ENCODE results near the gene TPST1.
"Not testable (repeated sequence)": the region's sequence is repeated elsewhere in the genome, so short reads cannot be mapped to it uniquely, and the experiment has no call there.

Gene TPST1

GRCh38 chr7:66297579-66297978 is 92.4 kb downstream of the TPST1 start:
- no peak for DNase-seq

GRCh38 chr7:66301249-66301648 is 96.1 kb downstream of the TPST1 start:
- DNase-seq: no peak

DNA sequence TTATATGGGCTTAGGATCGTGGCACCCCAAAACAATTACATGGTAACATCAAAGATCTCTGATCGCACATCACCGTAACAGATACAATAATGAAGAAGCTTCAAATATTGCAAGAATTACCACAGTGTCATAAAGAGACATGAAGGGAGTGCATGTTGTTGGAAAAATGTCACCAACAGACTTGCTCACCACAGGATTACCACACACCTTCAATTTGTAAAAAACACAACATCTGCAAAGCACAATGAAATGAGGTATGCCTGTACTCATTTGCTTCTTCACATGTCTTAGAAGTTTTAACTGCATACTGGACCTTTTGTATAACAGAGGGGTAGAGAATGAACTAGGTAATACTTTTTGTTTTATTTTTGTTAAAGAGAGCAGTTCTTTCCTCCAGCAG is 96.6 kb downstream of the TPST1 start:
- no peak for DNase-seq

GRCh38 chr7:66303454-66304155 is 98.5 kb downstream of the TPST1 start:
- no peak for DNase-seq

DNA sequence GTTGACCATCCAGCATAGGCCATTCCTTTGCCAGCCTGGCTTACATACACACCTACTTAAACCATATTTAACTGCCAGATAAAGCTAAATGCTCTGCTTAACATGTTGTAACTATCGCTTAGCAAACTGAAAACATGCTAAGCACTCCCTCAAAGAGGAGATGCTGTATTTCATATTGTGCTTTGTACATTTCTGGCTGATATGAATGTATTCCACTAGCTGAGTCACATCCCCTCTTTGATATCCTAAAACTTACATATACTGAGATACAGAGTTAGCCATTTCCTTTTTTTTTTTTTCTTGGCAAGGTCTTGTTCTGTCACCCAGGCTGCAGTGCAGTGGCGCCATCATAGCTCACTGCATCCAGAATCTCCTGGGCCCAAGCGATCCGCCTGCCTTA is 99.4 kb downstream of the TPST1 start:
- no peak for DNase-seq

DNA sequence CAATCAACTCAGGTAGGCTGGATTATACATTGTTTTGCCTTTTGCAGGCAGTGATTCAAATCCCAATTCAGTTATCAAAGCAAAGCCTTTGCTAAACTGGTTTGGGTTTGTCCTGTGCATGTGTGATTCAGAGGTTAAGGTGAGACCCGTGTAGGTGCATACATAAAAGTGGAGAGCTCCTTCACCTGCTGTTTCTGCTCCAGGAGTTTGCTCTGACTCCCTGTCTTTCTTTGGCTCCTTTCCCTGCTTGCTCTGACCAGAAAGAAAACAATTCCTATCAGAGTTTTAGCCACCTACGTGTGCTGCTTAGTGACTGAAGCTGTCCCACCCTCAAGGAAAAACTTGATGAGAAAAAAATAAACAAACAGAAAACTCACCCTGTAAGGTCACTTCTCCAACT is 101.1 kb downstream of the TPST1 start:
- no peak for DNase-seq

DNA sequence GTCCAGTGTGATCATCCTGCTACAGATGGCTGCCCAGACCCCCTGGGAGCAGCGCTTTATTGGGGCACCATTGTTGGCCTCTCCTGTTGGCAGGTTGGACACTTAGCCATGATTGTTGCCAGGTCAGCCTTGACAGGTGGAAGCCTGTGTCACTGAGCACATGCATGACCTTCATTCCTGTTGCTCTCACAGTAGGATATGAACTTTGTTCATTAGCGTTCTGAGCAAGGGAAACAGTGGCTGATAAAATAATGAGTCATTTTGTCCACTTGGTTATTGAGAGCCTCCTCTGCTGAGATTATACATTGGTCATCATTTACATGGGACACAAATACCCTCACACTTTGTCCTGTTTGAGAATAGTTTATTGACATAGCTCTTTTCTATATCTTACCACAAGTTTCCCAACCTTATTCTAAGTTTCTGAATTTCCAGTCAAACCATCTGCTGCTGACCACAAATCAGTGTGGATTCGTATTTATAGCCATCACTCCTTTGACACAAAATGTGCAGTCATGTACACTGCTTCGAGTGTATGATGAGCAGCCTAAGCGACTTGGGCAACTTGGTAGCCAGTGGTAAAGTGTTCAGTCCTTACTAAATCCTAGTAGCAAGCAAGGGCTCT is 102.6 kb downstream of the TPST1 start:
- DNase-seq: no peak

DNA sequence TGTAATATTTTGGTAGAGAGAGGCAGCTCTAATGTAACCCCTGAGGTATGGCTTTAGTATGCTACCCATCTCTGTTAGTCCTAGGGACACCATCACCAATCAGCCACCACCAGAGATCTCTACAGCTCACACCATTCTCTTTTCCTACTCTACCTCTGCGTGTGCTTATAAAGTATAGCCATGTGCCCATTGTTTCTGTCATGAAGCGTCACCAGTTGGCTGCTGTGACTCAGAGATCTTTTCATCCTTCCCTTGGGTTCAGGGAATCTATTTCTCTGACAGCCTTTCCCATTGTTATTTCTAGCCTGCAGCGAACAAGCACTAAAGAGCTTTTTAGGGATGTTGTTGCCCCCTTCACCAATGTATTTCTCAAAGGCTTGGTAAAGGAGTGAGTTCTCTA is 103.3 kb downstream of the TPST1 start:
- no peak for DNase-seq

DNA sequence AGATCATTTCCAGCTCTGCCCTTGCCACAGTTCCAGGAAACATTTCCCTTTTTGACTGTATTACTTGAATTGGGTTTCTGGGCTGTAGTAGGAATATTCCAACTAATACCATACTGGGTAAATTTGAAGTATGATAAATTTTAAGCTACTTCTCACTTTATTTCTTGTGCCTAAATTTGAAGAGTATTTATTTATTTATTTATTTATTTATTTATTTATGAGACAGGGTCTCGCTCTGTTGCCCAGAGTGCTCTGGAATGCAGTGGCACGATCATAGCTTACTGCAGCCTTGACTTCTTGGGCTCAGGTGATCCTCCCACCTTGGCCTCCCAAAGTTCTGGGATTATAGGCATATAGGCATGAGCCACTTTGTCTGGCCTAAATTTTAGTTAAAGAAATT is 105.5 kb downstream of the TPST1 start:
- no peak for DNase-seq

- no peak for DNase-seq
These were observed 108.9 kb downstream of the TPST1 start for GRCh38 chr7:66313886-66314568.

DNA sequence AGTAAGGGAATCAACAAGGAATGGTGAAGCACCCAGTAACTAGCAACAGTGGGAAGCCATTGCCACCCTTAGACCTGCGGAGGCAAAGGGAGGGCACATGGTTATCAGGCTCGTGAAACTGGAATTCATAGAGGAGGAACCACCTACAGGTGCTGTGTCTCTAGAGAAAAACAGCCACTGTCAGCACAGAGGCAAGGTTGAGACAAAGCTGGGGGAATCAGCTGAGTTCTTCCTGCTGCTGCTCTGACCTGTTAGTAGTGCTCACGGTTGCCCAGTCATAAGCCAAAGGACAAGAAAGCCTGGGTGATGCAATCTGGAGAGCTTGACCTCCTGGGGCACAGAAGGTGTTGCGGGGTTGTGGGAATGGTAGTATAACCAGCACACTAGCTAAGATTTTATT is 110.1 kb downstream of the TPST1 start:
- no peak for DNase-seq

DNA sequence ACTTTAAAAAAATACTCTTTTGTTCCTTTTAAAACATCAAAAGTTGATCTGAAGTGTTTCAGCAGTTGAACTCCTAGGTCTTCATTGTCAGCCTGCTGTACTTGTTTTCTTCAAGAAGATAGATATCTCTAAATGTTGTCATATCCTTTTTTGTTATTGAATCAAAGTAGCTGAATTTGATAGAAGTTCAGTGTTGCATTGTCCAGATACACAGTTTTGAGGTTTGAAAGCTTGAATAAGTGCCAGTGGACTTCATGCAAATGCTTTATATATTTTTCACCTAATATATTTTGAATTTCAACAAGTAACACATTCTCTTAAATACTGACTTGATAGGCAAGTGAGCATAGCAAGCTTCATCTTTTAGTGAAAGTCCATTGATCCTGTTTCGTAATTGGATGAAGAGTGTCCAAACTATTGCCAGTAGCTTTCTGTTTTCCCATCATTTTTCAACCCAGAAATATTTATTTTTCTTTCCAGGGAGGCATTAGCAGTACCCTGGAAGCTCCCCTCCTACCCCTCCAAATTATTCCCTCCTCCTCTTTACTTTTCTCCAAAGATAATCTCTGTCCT is 114.4 kb downstream of the TPST1 start:
- no peak for DNase-seq

DNA sequence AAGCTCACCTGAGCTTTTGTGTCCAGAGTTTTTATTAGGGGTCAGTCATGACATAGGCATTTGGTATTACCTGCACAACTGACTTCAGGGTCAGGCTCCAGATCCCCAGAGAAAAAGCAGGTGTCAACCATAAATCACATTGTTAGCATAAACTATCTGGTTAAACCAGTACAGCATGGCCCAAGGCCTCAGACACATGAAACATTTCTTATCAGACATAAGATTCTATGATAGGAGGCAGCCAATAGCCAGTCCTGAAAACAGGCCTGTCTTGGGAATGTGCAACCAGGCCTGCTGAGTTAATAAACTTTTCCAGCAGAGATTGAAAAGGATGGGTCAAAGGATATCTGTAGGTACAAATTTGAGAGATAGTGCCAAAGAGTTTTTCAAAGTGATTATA is 116.1 kb downstream of the TPST1 start:
- no peak for DNase-seq

- no peak for DNase-seq
These were observed 118.1 kb downstream of the TPST1 start for GRCh38 chr7:66323114-66323796.

DNA sequence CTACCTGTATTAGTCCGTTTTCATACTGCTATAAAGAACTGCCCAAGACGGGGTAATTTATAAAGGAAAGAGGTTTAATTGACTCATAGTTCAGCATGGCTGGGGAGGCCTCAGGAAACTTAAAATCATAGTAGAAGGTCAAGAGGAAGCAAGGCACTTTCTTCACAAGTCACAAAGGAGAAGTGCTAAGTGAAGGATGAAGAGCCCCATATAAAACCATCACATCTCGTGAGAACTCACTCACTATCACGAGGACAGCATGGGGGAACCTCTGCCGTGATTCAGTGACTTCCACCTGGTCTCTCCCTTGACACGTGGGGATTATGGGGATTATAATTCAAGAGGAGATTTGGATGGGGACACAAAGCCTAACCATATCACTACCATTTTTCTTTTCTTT is 119.9 kb downstream of the TPST1 start:
- DNase-seq: not testable (repeated sequence)

DNA sequence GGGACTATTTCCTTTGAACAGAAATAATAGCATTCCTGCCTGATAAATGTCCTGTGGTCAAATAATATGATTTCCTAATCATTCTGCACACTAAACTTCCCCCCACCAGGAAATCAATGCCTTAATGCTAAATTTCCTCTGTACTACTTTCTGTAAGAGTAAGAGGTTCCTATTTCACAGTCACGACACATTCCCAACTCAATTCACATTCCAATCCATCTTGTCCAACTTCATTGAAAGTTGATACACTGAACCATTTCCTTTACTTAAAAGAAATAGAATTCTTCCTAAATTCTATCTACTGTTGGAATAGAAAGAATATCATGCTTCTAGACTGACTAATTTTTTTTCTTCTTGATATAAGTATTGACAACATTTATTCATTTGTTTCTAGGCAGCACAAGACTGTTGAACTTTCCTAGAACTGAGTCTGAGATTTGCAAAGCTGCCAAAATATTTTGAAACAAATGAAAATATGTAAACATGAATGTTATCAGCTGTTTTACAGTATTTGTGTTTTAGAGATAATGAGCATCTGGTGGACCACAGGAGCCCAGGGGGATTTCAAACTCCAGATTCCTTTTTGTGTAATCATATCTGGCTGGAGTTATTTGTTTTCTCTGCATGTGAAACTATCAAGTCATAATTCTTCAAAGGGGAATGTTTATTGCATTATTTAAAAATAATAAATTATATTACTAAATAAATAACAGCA is 121.5 kb downstream of the TPST1 start:
- no peak for DNase-seq

DNA sequence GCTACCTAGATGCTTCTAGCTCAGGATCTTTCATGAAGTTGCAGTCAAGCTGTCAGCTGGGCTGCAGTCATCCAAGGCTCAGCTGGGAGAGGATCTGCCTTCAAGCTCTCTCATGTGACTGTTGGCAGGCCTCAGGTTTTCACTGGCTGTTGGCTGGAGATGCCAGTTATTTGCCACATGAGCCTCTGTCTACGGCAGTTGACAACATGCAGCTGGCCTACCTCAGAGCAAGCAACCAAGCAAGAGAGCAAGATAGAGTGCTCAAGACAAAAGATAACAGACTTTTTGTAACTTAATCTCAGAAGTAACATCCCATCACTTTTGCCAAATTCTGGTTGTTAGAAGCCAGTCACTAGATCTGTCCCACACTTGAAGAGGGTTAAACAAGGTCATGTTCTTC is 125.8 kb downstream of the TPST1 start:
- DNase-seq: peak; percentile 83

- no peak for DNase-seq
These were observed 126.7 kb downstream of the TPST1 start for GRCh38 chr7:66331883-66332282.

GRCh38 chr7:66333443-66333842 is 128.3 kb downstream of the TPST1 start:
- no peak for DNase-seq

GRCh38 chr7:66335318-66335717 is 130.2 kb downstream of the TPST1 start:
- no peak for DNase-seq

- no peak for DNase-seq
These were observed 131.6 kb downstream of the TPST1 start for GRCh38 chr7:66336760-66337159.

DNA sequence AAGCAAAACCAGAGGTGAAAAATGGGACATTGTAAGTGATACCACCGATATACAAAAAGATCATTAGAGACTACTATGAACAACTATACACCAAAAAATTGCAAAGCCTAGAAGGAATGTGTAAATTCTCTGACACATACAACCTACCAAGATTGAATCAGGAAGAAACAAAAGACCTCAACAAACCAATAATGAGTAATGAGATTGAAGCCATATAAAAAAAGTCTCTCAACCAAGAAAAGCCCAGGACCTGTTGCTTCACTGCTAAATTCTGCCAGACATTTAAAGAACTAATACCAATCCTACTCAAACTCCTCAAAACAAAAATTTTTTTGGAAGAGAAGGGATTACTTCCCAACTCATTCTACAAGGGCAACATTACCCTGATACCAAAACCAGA is 134.0 kb downstream of the TPST1 start:
- no peak for DNase-seq

DNA sequence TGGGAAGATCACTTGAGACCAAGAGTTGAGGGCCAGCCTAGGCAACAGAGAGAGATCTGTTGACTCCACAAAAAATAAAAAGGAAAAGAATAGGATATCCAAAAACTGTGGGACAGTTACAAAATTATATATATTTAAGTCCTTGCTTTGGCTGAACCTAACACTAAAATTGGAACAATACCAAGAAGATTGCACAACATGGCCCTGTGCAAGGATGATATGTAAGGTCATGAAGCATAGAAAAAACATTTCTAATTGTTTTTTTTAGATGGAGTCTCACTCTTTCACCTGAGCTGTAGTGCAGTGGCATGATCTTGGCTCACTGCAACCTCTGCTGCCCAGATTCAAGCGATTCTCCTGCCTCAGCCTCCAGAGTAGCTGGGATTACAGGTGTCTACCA is 139.0 kb downstream of the TPST1 start:
- no peak for DNase-seq

Measured in NCI-H1694 (cell line).